Measurements from ENCODE around the gene CDK18.
"Not testable (repeated sequence)": the region's sequence is repeated elsewhere in the genome, so short reads cannot be mapped to it uniquely, and the experiment has no call there.

Gene CDK18

DNA sequence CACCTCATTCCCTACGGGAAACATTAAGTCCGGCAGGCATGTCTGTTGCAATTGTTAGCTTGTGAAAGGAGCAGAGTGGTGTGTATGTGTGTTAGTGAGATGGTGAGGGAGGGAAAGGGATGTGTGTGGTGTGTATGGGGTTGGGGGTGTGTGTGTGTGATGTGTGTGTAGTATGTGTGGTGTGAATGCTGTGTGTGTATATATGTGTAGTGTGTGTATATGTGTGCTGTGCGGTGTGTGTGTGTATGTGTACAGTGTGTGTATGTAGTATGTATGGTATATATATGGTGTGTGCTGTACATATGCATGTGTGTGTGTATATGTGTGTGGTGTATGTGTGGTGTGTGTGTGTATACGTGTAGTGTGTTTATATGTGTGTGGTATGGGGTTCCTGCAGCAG, 27.8 kb upstream of the CDK18 start:
- peaks cover 4% of the 10 kb centered on the region for H3K27me3 ChIP-seq (ENCODE audit: insufficient read depth, low read length, poor library complexity)
- TF ChIP-seq, protein P1, sequence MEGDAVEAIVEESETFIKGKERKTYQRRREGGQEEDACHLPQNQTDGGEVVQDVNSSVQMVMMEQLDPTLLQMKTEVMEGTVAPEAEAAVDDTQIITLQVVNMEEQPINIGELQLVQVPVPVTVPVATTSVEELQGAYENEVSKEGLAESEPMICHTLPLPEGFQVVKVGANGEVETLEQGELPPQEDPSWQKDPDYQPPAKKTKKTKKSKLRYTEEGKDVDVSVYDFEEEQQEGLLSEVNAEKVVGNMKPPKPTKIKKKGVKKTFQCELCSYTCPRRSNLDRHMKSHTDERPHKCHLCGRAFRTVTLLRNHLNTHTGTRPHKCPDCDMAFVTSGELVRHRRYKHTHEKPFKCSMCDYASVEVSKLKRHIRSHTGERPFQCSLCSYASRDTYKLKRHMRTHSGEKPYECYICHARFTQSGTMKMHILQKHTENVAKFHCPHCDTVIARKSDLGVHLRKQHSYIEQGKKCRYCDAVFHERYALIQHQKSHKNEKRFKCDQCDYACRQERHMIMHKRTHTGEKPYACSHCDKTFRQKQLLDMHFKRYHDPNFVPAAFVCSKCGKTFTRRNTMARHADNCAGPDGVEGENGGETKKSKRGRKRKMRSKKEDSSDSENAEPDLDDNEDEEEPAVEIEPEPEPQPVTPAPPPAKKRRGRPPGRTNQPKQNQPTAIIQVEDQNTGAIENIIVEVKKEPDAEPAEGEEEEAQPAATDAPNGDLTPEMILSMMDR (IDR thresholded peaks at IDR 0.05; ENCODE audit: borderline replicate concordance, extremely low read depth, low read length, poor library complexity, severe bottlenecking) = no peak
- no peak for TF ChIP-seq EZH2 (IDR thresholded peaks at IDR 0.05; ENCODE audit: borderline replicate concordance, low read depth, low read length, severe bottlenecking)
- no peak overlapping the region for H3K4me2 ChIP-seq (ENCODE audit: insufficient read depth, low read length)
- no peak overlapping the region for H3K27ac ChIP-seq (ENCODE audit: low read length)
- H3K4me3 ChIP-seq (ENCODE audit: low read depth in 1 of 2, low read length in 2 of 2) = no peak overlapping the region
- no peak for DNase-seq
- no peak overlapping the region for H2AFZ ChIP-seq (ENCODE audit: low read depth, low read length)
- no peak for ATAC-seq (ENCODE audit: insufficient read depth, low read depth)
- H3K9me3 ChIP-seq (ENCODE audit: insufficient read depth, low read length, severe bottlenecking) = no peaks in the 10 kb centered on the region
- H3K4me1 ChIP-seq (ENCODE audit: insufficient read depth, low read length) = no peaks in the 10 kb centered on the region
- H3K36me3 ChIP-seq (ENCODE audit: insufficient read depth, low read length) = no peaks in the 10 kb centered on the region
- H3K79me2 ChIP-seq (ENCODE audit: insufficient read depth, low read length) = no peaks in the 10 kb centered on the region
- H4K20me1 ChIP-seq (ENCODE audit: insufficient read depth, low read length) = no peaks in the 10 kb centered on the region; the same call in 1 of the 2 replicates
- H3K9ac ChIP-seq (ENCODE audit: low read depth, low read length) = no peak overlapping the region

DNA sequence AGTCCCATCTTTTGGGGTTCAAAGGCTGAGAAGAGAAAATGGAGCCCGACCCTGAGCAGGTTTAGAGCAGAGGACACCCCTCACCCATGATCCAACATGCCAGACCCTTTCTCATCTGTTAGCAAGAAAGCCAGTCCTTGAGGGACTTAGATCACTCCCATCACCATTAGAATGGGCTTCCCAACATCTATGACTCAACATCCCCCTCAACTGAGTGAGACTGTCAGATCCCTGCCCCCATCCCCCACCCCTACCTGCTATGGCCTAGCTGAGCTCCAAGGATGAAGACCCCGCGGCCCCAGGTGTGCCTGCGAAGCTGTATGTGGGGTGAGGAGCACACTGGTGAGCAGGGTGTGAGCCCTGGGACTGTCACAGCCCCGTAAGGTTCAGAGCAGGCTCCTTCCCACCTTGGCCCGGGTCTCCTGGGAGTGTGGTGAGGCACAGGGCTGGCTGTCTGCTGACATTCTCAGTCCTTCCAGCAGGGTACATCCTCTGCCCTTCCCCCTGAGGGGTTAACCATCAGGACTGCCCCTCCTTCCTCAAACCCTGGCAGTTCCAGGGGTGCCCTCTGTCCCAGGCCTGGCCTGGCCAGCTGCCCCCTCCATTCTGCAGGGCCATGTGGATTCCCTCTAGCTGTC, 27.2 kb upstream of the CDK18 start:
- H3K4me3 ChIP-seq (ENCODE audit: low read depth in 1 of 2, low read length in 2 of 2) = no peak overlapping the region
- H3K4me2 ChIP-seq (ENCODE audit: insufficient read depth, low read length) = no peak overlapping the region
- ATAC-seq (ENCODE audit: insufficient read depth, low read depth) (no peak; the same call in 2 of the 3 replicates), DNase-seq (no peak)
- no peaks in the 10 kb centered on the region for H3K36me3 ChIP-seq (ENCODE audit: insufficient read depth, low read length)
- H3K27me3 ChIP-seq (ENCODE audit: insufficient read depth, low read length, poor library complexity) = peaks cover 10% of the 10 kb centered on the region
- H2AFZ ChIP-seq (ENCODE audit: low read depth, low read length) = no peak overlapping the region
- H3K79me2 ChIP-seq (ENCODE audit: insufficient read depth, low read length) = no peaks in the 10 kb centered on the region
- no peaks in the 10 kb centered on the region for H3K9me3 ChIP-seq (ENCODE audit: insufficient read depth, low read length, severe bottlenecking)
- H3K27ac ChIP-seq (ENCODE audit: low read length) = no peak overlapping the region
- H4K20me1 ChIP-seq (ENCODE audit: insufficient read depth, low read length) = no peaks in the 10 kb centered on the region; the same call in 1 of the 2 replicates
- H3K4me1 ChIP-seq (ENCODE audit: insufficient read depth, low read length) = no peaks in the 10 kb centered on the region
- H3K9ac ChIP-seq (ENCODE audit: low read depth, low read length) = no peak overlapping the region
- no peak for TF ChIP-seq EZH2 (IDR thresholded peaks at IDR 0.05; ENCODE audit: borderline replicate concordance, low read depth, low read length, severe bottlenecking)
- TF ChIP-seq, protein P1 (IDR thresholded peaks at IDR 0.05; ENCODE audit: borderline replicate concordance, extremely low read depth, low read length, poor library complexity, severe bottlenecking) = no peak

DNA sequence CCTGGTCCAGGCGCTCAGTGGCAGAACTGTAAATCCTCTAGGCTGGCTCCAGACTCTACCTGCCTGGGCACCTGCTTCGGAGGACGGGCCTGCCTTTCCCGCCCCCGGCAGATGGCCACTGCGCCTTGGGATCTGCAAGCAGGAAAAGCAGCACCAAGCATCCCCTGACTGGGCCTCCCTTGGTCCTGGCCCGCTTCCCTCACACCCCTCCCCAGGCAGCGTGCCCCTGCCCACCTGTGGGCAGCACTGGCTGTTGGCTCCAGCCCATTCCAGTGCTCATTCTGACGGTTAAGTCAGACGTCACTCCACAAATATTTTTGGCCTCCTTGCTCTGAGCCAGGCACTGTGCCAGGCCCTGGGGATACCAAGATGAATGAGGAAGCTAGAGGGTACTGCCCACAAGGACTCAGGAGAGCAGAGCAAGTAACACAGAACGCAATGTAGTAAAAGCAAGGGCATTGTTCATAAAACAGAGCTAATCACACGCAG, 26.7 kb upstream of the CDK18 start:
- ATAC-seq (ENCODE audit: insufficient read depth, low read depth) (no peak), DNase-seq (no peak)
- no peak overlapping the region for H3K9ac ChIP-seq (ENCODE audit: low read depth, low read length)
- no peak overlapping the region for H2AFZ ChIP-seq (ENCODE audit: low read depth, low read length)
- no peak overlapping the region for H3K27ac ChIP-seq (ENCODE audit: low read length)
- peaks cover 11% of the 10 kb centered on the region for H3K27me3 ChIP-seq (ENCODE audit: insufficient read depth, low read length, poor library complexity)
- no peak overlapping the region for H3K4me2 ChIP-seq (ENCODE audit: insufficient read depth, low read length)
- H3K9me3 ChIP-seq (ENCODE audit: insufficient read depth, low read length, severe bottlenecking) = no peaks in the 10 kb centered on the region
- H3K79me2 ChIP-seq (ENCODE audit: insufficient read depth, low read length) = no peaks in the 10 kb centered on the region
- no peak overlapping the region for H3K4me3 ChIP-seq (ENCODE audit: low read depth in 1 of 2, low read length in 2 of 2)
- no peaks in the 10 kb centered on the region for H3K4me1 ChIP-seq (ENCODE audit: insufficient read depth, low read length)
- TF ChIP-seq, protein P1 (IDR thresholded peaks at IDR 0.05; ENCODE audit: borderline replicate concordance, extremely low read depth, low read length, poor library complexity, severe bottlenecking) = no peak
- TF ChIP-seq EZH2 (IDR thresholded peaks at IDR 0.05; ENCODE audit: borderline replicate concordance, low read depth, low read length, severe bottlenecking) = no peak
- H3K36me3 ChIP-seq (ENCODE audit: insufficient read depth, low read length) = no peaks in the 10 kb centered on the region
- no peaks in the 10 kb centered on the region; the same call in 1 of the 2 replicates for H4K20me1 ChIP-seq (ENCODE audit: insufficient read depth, low read length)

DNA sequence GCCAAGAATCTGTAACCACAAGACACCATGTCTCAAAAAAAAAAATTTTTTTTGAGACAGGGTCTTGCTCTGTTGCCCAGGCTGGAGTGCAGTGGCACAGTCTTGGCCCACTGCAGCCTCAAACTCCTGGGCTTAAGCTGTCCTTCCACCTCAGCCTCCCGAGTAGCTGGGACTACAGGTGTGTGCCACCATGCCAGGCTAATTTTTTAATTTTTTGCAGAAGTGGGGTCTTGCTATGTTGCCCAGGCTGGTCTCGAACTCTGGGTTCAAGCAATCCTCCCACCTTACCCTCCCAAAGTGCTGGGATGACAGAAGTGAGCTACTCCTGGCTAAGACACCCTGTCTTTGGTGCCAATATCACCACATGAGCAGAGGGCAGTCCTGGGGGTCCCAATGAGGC, 25.5 kb upstream of the CDK18 start:
- H3K9ac ChIP-seq (ENCODE audit: low read depth, low read length); H3K4me1 ChIP-seq (ENCODE audit: insufficient read depth, low read length); H3K4me2 ChIP-seq (ENCODE audit: insufficient read depth, low read length); H3K27ac ChIP-seq (ENCODE audit: low read length); H2AFZ ChIP-seq (ENCODE audit: low read depth, low read length); DNase-seq; H3K4me3 ChIP-seq (ENCODE audit: low read depth in 1 of 2, low read length in 2 of 2); ATAC-seq (ENCODE audit: insufficient read depth, low read depth); H3K36me3 ChIP-seq (ENCODE audit: insufficient read depth, low read length); H3K79me2 ChIP-seq (ENCODE audit: insufficient read depth, low read length); H3K9me3 ChIP-seq (ENCODE audit: insufficient read depth, low read length, severe bottlenecking); H4K20me1 ChIP-seq (ENCODE audit: insufficient read depth, low read length): not testable (repeated sequence)
- H3K27me3 ChIP-seq (ENCODE audit: insufficient read depth, low read length, poor library complexity) = peaks cover 18% of the 10 kb centered on the region

All from DND-41 (cell line).